Prostate gland (tissue), 2 donors: ENCODE measurements around the gene SNCB.

Experiments used
- POLR2AphosphoS5 ChIP-seq: sonication (generic); formaldehyde crosslinking; IDR thresholded peaks from one replicate; pipeline ENCODE4 v1.6.1; 2017; ENCODE audit warnings: antibody characterized with exemption
- TF ChIP-seq, protein P1 (sequence below), 4 experiments: fragments of 200-600 bp in 2 of 4; fragments of 450-650 bp in 2 of 4; sonication (generic) in 2 of 4; IDR thresholded peaks; 1 replicate in 3 of 4; 2 replicates in 1 of 4; pipeline ENCODE4 v1.5.1; 2016 to 2019; ENCODE audit warnings: antibody characterized with exemption in 4 of 4, mild to moderate bottlenecking in 2 of 4, moderate library complexity in 2 of 4

DNA sequence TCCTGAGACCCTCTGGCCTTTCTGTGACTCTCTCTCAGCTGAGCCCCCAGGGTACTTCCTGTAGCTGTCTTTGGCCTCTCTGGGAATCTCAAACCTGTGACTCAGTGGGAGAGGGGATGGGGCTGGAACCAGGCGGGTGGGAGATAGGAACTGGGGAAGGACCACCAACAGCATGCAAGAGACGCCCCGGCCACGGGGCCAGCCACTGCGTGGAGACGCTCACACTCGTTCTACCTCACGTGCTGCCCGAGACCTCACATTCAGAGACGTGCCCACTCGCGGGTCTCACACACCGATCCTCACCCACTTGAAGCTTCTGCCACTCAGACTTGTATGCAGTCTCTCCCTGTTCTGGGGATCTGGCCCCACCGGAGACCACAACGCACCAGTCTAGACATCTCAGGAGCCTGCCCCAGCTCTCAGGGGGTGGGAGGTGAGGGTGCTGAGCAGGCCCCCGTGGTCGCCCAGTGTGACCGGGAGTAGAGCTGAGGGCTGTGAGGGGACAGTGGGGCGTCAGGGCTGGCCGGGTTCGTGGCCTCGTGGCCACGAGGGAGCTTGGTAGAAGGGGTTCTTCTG is 34.2 kb downstream of the SNCB start:
- TF ChIP-seq, protein P1, sequence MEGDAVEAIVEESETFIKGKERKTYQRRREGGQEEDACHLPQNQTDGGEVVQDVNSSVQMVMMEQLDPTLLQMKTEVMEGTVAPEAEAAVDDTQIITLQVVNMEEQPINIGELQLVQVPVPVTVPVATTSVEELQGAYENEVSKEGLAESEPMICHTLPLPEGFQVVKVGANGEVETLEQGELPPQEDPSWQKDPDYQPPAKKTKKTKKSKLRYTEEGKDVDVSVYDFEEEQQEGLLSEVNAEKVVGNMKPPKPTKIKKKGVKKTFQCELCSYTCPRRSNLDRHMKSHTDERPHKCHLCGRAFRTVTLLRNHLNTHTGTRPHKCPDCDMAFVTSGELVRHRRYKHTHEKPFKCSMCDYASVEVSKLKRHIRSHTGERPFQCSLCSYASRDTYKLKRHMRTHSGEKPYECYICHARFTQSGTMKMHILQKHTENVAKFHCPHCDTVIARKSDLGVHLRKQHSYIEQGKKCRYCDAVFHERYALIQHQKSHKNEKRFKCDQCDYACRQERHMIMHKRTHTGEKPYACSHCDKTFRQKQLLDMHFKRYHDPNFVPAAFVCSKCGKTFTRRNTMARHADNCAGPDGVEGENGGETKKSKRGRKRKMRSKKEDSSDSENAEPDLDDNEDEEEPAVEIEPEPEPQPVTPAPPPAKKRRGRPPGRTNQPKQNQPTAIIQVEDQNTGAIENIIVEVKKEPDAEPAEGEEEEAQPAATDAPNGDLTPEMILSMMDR (IDR thresholded peaks at IDR 0.05) = no peak
- no peak for TF ChIP-seq POLR2AphosphoS5
